H1 (cell line): ENCODE measurements around the gene FAF2. TPM values are rescaled to one million over a fixed set of nuclear protein-coding genes. Genes with fewer than 3 reads are reported as not detected.

Source experiments
- CTCF ChIA-PET: fragments of 300-600 bp; sonication (Branson Sonifier 250); formaldehyde crosslinking; loops from one replicate; lab custom pipeline; 2021; ENCODE audit not compliant: partially characterized antibody; lab: Charles Lee
- POLR2A ChIA-PET: fragments of 300-600 bp; sonication (Branson Sonifier 250); formaldehyde crosslinking; loops from one replicate; lab custom pipeline; 2021; ENCODE audit warnings: inconsistent platforms; ENCODE audit not compliant: partially characterized antibody; lab: Charles Lee
- DNase-seq, 2 experiments: peaks; one replicate each; pipeline versions ENCODE4 v3.0.0 to v3.0.0-alpha.2; 2010 to 2022; ENCODE audit warnings: low spot score in 2 of 2, low read depth in 1 of 2, mixed read lengths in 1 of 2
- FAIRE-seq: peaks from 2 replicates; lab custom pipeline; 2011; peaks lifted over from hg19 to GRCh38; lab: Jason Lieb, UNC
- H2AFZ ChIP-seq: 2 replicates; pipeline ENCODE4 v1.8.1; 2012; ENCODE audit warnings: low read length, inconsistent platforms
- H2AK5ac ChIP-seq: 2 replicates; pipeline ENCODE4 v1.6.1; 2013; ENCODE audit warnings: low read depth, low read length
- H2BK120ac ChIP-seq: replicated peaks from 2 replicates; pipeline ENCODE3; 2013; ENCODE audit warnings: low read depth, low read length, inconsistent platforms
- H2BK12ac ChIP-seq: 2 replicates; pipeline ENCODE4 v1.6.1; 2013; ENCODE audit warnings: low read depth, low read length
- H2BK15ac ChIP-seq: 2 replicates; pipeline ENCODE4 v1.6.1; 2013; ENCODE audit warnings: low read length
- H2BK20ac ChIP-seq: 2 replicates; pipeline ENCODE4 v1.6.1; 2013; ENCODE audit warnings: low read length
- H2BK5ac ChIP-seq: 2 replicates; pipeline ENCODE4 v1.6.1; 2013; ENCODE audit warnings: low read depth, low read length
- H3K14ac ChIP-seq: 2 replicates; pipeline ENCODE4 v1.6.1; 2013; ENCODE audit warnings: inconsistent platforms; ENCODE audit not compliant: insufficient read length
- H3K18ac ChIP-seq: 2 replicates; pipeline ENCODE4 v1.6.1; 2013; ENCODE audit warnings: low read length; ENCODE audit errors: extremely low read depth
- H3K23ac ChIP-seq: 2 replicates; pipeline ENCODE4 v1.6.1; 2013; ENCODE audit warnings: inconsistent platforms; ENCODE audit not compliant: insufficient read length
- H3K23me2 ChIP-seq: 2 replicates; pipeline ENCODE4 v1.6.1; 2013; ENCODE audit warnings: low read depth, low read length
- H3K27ac ChIP-seq: 2 replicates; pipeline ENCODE4 v1.6.1; 2011; ENCODE audit warnings: low read depth, low read length, inconsistent platforms
- H3K27me3 ChIP-seq, 4 experiments: replicated peaks in 1 of 4; 1 replicate in 1 of 4; 2 replicates in 3 of 4; pipeline versions ENCODE4 v1.6.1 to v1.8.1; 2011 to 2013; ENCODE audit warnings: low read length in 3 of 4, mild to moderate bottlenecking in 3 of 4, inconsistent platforms in 2 of 4, mixed read lengths in 2 of 4, moderate library complexity in 1 of 4; ENCODE audit not compliant: control insufficient read depth in 3 of 4, insufficient read depth in 3 of 4; ENCODE audit errors: extremely low read depth in 1 of 4
- H3K36me3 ChIP-seq, 4 experiments: 2 replicates each; pipeline versions ENCODE4 v1.6.1 to v1.8.1; 2011 to 2013; ENCODE audit warnings: mild to moderate bottlenecking in 4 of 4, low read length in 3 of 4, moderate library complexity in 2 of 4, control low read depth in 1 of 4, inconsistent platforms in 1 of 4; ENCODE audit not compliant: insufficient read depth in 4 of 4, control insufficient read depth in 2 of 4
- H3K4ac ChIP-seq: replicated peaks from 2 replicates; pipeline ENCODE3; 2013; ENCODE audit warnings: low read length, low read depth, mixed read lengths, inconsistent platforms; ENCODE audit not compliant: insufficient read length
- H3K4me1 ChIP-seq, 4 experiments: replicated peaks in 1 of 4; 1 replicate in 1 of 4; 2 replicates in 3 of 4; pipeline versions ENCODE4 v1.6.1 to v1.8.1; 2011 to 2013; ENCODE audit warnings: low read length in 3 of 4, inconsistent platforms in 2 of 4, mixed read lengths in 1 of 4; ENCODE audit not compliant: insufficient read depth in 4 of 4, control insufficient read depth in 3 of 4
- H3K4me2 ChIP-seq, 2 experiments: 2 replicates each; pipeline versions ENCODE4 v1.6.1 to v1.8.1; 2011 to 2013; ENCODE audit warnings: low read depth in 2 of 2, low read length in 2 of 2, control low read depth in 1 of 2, inconsistent platforms in 1 of 2, mild to moderate bottlenecking in 1 of 2; ENCODE audit not compliant: insufficient read depth in 1 of 2
- H3K4me3 ChIP-seq, 4 experiments: fragments of 200-600, 300-600 bp in 1 of 4; sonication (generic), shearing (Covaris generic), sonication (Bioruptor Twin) in 1 of 4; 2 replicates each; pipeline versions ENCODE4 v1.5.1 to v1.8.1; 2011 to 2016; ENCODE audit warnings: low read length in 4 of 4, low read depth in 3 of 4, control low read depth in 2 of 4, inconsistent platforms in 2 of 4, mild to moderate bottlenecking in 2 of 4, mixed read lengths in 1 of 4, moderate library complexity in 1 of 4; ENCODE audit not compliant: insufficient read depth in 2 of 4; ENCODE audit errors: extremely low read depth in 1 of 4
- H3K56ac ChIP-seq: replicated peaks from 2 replicates; pipeline ENCODE3; 2013; ENCODE audit warnings: low read depth, mild to moderate bottlenecking, mixed read lengths, low read length, inconsistent platforms; ENCODE audit not compliant: insufficient read length
- H3K79me1 ChIP-seq: 2 replicates; pipeline ENCODE4 v1.6.1; 2013; ENCODE audit warnings: low read depth, low read length, control low read depth
- H3K79me2 ChIP-seq, 2 experiments: 2 replicates each; pipeline versions ENCODE4 v1.6.1 to v1.8.1; 2012 to 2013; ENCODE audit warnings: low read length in 2 of 2, mild to moderate bottlenecking in 2 of 2, inconsistent platforms in 1 of 2; ENCODE audit not compliant: insufficient read depth in 2 of 2, control insufficient read depth in 1 of 2
- H3K9ac ChIP-seq, 4 experiments: replicated peaks in 1 of 4; 1 replicate in 1 of 4; 2 replicates in 3 of 4; pipeline versions ENCODE4 v1.6.1 to v1.8.1; 2011 to 2013; ENCODE audit warnings: low read depth in 3 of 4, low read length in 3 of 4, control low read depth in 2 of 4, mild to moderate bottlenecking in 2 of 4, moderate library complexity in 2 of 4, inconsistent platforms in 1 of 4; ENCODE audit errors: extremely low read depth in 1 of 4
- H3K9me3 ChIP-seq, 2 experiments: 2 replicates each; pipeline versions ENCODE4 v1.6.1 to v1.8.1; 2012 to 2013; ENCODE audit warnings: mild to moderate bottlenecking in 2 of 2, moderate library complexity in 2 of 2, control low read depth in 1 of 2, inconsistent platforms in 1 of 2, low read depth in 1 of 2, low read length in 1 of 2, mixed read lengths in 1 of 2; ENCODE audit not compliant: insufficient read depth in 2 of 2
- H4K20me1 ChIP-seq, 2 experiments: replicated peaks in 1 of 2; 2 replicates each; pipeline versions ENCODE3 to v1.8.1; 2011 to 2013; ENCODE audit warnings: inconsistent platforms in 2 of 2, low read length in 2 of 2, mild to moderate bottlenecking in 1 of 2; ENCODE audit not compliant: insufficient read depth in 2 of 2, control insufficient read depth in 1 of 2
- H4K5ac ChIP-seq: 2 replicates; pipeline ENCODE4 v1.6.1; 2013; ENCODE audit warnings: low read length, low read depth, mixed read lengths, inconsistent platforms; ENCODE audit not compliant: insufficient read length
- H4K8ac ChIP-seq: 2 replicates; pipeline ENCODE4 v1.8.0; 2013; ENCODE audit warnings: mild to moderate bottlenecking, moderate library complexity, low read length, inconsistent platforms; ENCODE audit not compliant: insufficient read depth; ENCODE audit errors: extremely low read depth
- H4K91ac ChIP-seq: replicated peaks from 2 replicates; pipeline ENCODE3; 2013; ENCODE audit warnings: low read length, mixed read lengths, inconsistent platforms; ENCODE audit not compliant: insufficient read length
- BACH1 ChIP-seq: IDR thresholded peaks from 2 replicates; pipeline ENCODE4 v1.6.1; 2012; ENCODE audit warnings: low read length, improper control_type of control experiment
- EGR1 ChIP-seq: IDR thresholded peaks from 2 replicates; pipeline ENCODE4 v1.6.1; 2011; ENCODE audit warnings: low read depth, low read length, borderline replicate concordance
- EP300 ChIP-seq, 2 experiments: IDR thresholded peaks; 1 replicate in 1 of 2; 2 replicates in 1 of 2; pipeline ENCODE4 v1.6.1; 2011 to 2012; ENCODE audit warnings: low read depth in 2 of 2, low read length in 2 of 2, mild to moderate bottlenecking in 2 of 2, borderline replicate concordance in 1 of 2, inconsistent platforms in 1 of 2, moderate library complexity in 1 of 2
- GTF2F1 ChIP-seq: IDR thresholded peaks from 2 replicates; pipeline ENCODE4 v1.6.1; 2012; ENCODE audit warnings: low read depth, low read length, improper control_type of control experiment, borderline replicate concordance
- KDM1A ChIP-seq: fragments of 200-600, 300-600 bp; sonication (generic); IDR thresholded peaks from 2 replicates; pipeline ENCODE4 v1.7.1; 2016; ENCODE audit warnings: mild to moderate bottlenecking, low read length, borderline replicate concordance
- SIN3A ChIP-seq, 2 experiments: IDR thresholded peaks in 1 of 2; conservative IDR thresholded peaks in 1 of 2; 2 replicates each; pipeline ENCODE4 v1.6.1; 2011 to 2012; ENCODE audit warnings: low read length in 2 of 2, improper control_type of control experiment in 1 of 2, low read depth in 1 of 2, mild to moderate bottlenecking in 1 of 2
- YY1 ChIP-seq: IDR thresholded peaks from 2 replicates; pipeline ENCODE4 v1.6.1; 2011; ENCODE audit warnings: low read depth, mild to moderate bottlenecking, low read length
- WGBS, 2 experiments: shearing (Covaris generic) in 1 of 2; methylation state at CpG; one replicate each; pipeline versions ENCODE4 v1.1.6 to v1.1.7; 2013 to 2015; ENCODE audit warnings: low lambda C conversion rate in 2 of 2, mixed read lengths in 2 of 2, inconsistent platforms in 1 of 2, low coverage in 1 of 2, missing lambda C conversion rate in 1 of 2; ENCODE audit not compliant: insufficient replicate concordance in 2 of 2, insufficient coverage in 1 of 2, insufficient read length in 1 of 2; ENCODE audit errors: extremely low coverage in 1 of 2, missing lambda C conversion rate in 1 of 2; 5-methylcytosine and 5-hydroxymethylcytosine counted together
- polyA plus RNA-seq, 7 experiments: library from polyadenylated mRNA; depleted of rRNA in 3 of 7; stranded (reverse) in 5 of 7; unstranded in 2 of 7; fragments of >200 nt in 5 of 7; fragments of 200-250 nt in 2 of 7; gene quantifications; 1 replicate in 5 of 7; 2 replicates in 1 of 7; 4 replicates in 1 of 7; pipeline versions ENCODE4 v1.2.1 to v1.2.3, GENCODE V29; 2011 to 2013; ENCODE audit warnings: missing spikeins in 2 of 7, mixed read lengths in 2 of 7
- total RNA-seq: library from RNA; stranded (reverse); fragmentation: NEBNext Ultra II Directional; extraction: Animal tissue kit (Norgen Biotek cat#: 25700); gene quantifications from 2 replicates; pipeline ENCODE4 v1.2.1, GENCODE V29; 2021

Gene FAF2
- total and polyA plus RNA-seq, 2 of the 8 experiments (the other 6 are each of a cell fraction or from before 2014, with no cell fraction given): 20.8 to 35.8 TPM

GRCh38 chr5:176543428-176544182 lies 95.4 kb downstream of the FAF2 start:
- H2BK120ac ChIP-seq: no peak overlapping the region
- no peaks in the 10 kb centered on the region for H3K79me2 ChIP-seq
- peaks cover 9 to 18% (median 18%) of the 10 kb centered on the region in 4 experiments for H3K4me1 ChIP-seq
- H3K36me3 ChIP-seq: no peaks in the 10 kb centered on the region
- no peak overlapping the region for H4K5ac ChIP-seq
- H4K8ac ChIP-seq: 0 out of 2 replicates have a peak overlapping the region, but pooled peaks have one; percentile 68
- whole genome bisulfite sequencing, 2 experiments: 2% methylated on average over 48 of the region's 63 CpGs; no CpG with 5 or more reads in 1 of the 2 experiments
- H3K9ac ChIP-seq: peak overlapping the region in 3 of 4 experiments; percentile 0 to 60 (median 59); a peak in 5 of 7 replicates
- ChIA-PET CTCF (interaction anchor here (0.6 to 3.7 kb wide), 9 partner anchors 10 to 128 kb away, joined by 3 to 27 read pairs (median 5); no protein-coding TSS in a partner anchor), POLR2A (interaction anchor here (0.6 to 21.1 kb wide), 18 partner anchors 8 to 624 kb away, joined by 3 to 458 read pairs (median 4); partner anchors contain the start of genes CLTB, HIGD2A, NOP16 and RNF44)
- H3K18ac ChIP-seq: peak overlapping the region; percentile 64
- peaks cover 9% of the 10 kb centered on the region; the same call in 1 of the 2 replicates for H3K23me2 ChIP-seq
- no peak overlapping the region for H2AK5ac ChIP-seq
- H4K91ac ChIP-seq: no peak overlapping the region
- H3K27me3 ChIP-seq: no peaks in the 10 kb centered on the region; a peak in 1 of 7 replicates
- peaks cover 2% of the 10 kb centered on the region; the same call in 1 of the 2 replicates for H3K79me1 ChIP-seq
- peak overlapping the region; percentile 73; the same call in 1 of the 2 replicates for H2BK5ac ChIP-seq
- H3K23ac ChIP-seq: no peak overlapping the region
- peak overlapping the region; percentile 20; the same call in 1 of the 2 replicates for H3K27ac ChIP-seq
- DNase-seq (peak in 1 of 2 experiments; percentile 85), FAIRE-seq (no peak)
- no peak overlapping the region for H3K56ac ChIP-seq
- peak overlapping the region; percentile 57 to 81 (median 68) for H3K4me3 ChIP-seq
- 0 out of 2 replicates have a peak overlapping the region, but pooled peaks have one; percentile 71 for H2BK12ac ChIP-seq
- H2BK20ac ChIP-seq: no peak overlapping the region
- no peak overlapping the region for H3K4ac ChIP-seq
- peak overlapping the region; percentile 91 to 93 for H3K4me2 ChIP-seq
- no peak overlapping the region for H3K14ac ChIP-seq
- peak overlapping the region; percentile 46; the same call in 1 of the 2 replicates for H2BK15ac ChIP-seq
- H4K20me1 ChIP-seq: peaks cover 0 to 1% of the 10 kb centered on the region in 2 experiments
- no peaks in the 10 kb centered on the region for H3K9me3 ChIP-seq
- H2AFZ ChIP-seq: peak overlapping the region; percentile 63; the same call in 1 of the 2 replicates
- TF ChIP-seq BACH1 (no peak), SIN3A (conservative IDR thresholded peaks at IDR 0.05 in 1 of 2, IDR thresholded peaks at IDR 0.05 in 1 of 2; ENCODE audit: low read depth in 1 of 2, low read length in 2 of 2) (no peak; a peak in 2 of 4 replicates), EGR1 (no peak), YY1 (peak; percentile 13; the same call in 1 of the 2 replicates), KDM1A (peak; percentile 29; the same call in 1 of the 2 replicates), GTF2F1 (no peak), EP300 (IDR thresholded peaks at IDR 0.05; ENCODE audit: borderline replicate concordance in 1 of 2, low read depth in 2 of 2, low read length in 2 of 2) (no peak)
